B cell (primary cell): Measurements from ENCODE around the gene TMEM33. TPM values are rescaled to one million over a fixed set of nuclear protein-coding genes. Genes with fewer than 3 reads are reported as not detected.
"Not testable (repeated sequence)": the region's sequence is repeated elsewhere in the genome, so short reads cannot be mapped to it uniquely, and the experiment has no call there.

ENCODE experiments used
- ATAC-seq: fragments of 200-7000 bp; cut with Tn5 transposase; one replicate; pipeline ENCODE4 v1.10.0; 2021; ENCODE audit warnings: low read depth, mild to moderate bottlenecking, moderate number of reproducible peaks, moderate library complexity
- CTCF ChIA-PET: fragments of 350-600 bp; sonication (Branson Sonifier 250); formaldehyde crosslinking; loops from one replicate; lab custom pipeline; 2021; ENCODE audit warnings: antibody characterized with exemption, inconsistent platforms; lab: Charles Lee
- POLR2A ChIA-PET: fragments of 350-600 bp; sonication (Branson Sonifier 250); formaldehyde crosslinking; loops from one replicate; lab custom pipeline; 2021; ENCODE audit warnings: antibody characterized with exemption; lab: Charles Lee
- DNase-seq: peaks from one replicate; pipeline ENCODE4 v3.0.0; 2013
- H2AFZ ChIP-seq: 2 replicates; pipeline ENCODE4 v1.6.1; 2012; ENCODE audit warnings: mild to moderate bottlenecking, low read depth, low read length; ENCODE audit not compliant: insufficient read depth, poor library complexity, severe bottlenecking
- H3K27ac ChIP-seq, 2 donors: 1 replicate in 1 of 2; 2 replicates in 1 of 2; pipeline ENCODE4 v1.5.1; 2012 to 2013; ENCODE audit warnings: low read length in 2 of 2, mild to moderate bottlenecking in 2 of 2, moderate library complexity in 1 of 2
- H3K27me3 ChIP-seq, 4 experiments: fragments of 200-600 bp in 1 of 4; sonication (generic) in 1 of 4; replicated peaks in 1 of 4; 1 replicate in 2 of 4; 2 replicates in 2 of 4; pipeline versions ENCODE4 v1.6.1 to v1.7.0; 2013 to 2016; ENCODE audit warnings: low read length in 3 of 4, mild to moderate bottlenecking in 2 of 4, mixed read lengths in 1 of 4, moderate library complexity in 1 of 4; ENCODE audit not compliant: insufficient read depth in 4 of 4, control insufficient read depth in 3 of 4; ENCODE audit errors: control extremely low read depth in 1 of 4
- H3K36me3 ChIP-seq, 2 experiments: replicated peaks in 1 of 2; 1 replicate in 1 of 2; 2 replicates in 1 of 2; pipeline versions ENCODE4 v1.6.1 to v1.7.1; 2013; ENCODE audit warnings: low read length in 1 of 2; ENCODE audit not compliant: insufficient read depth in 2 of 2, control insufficient read depth in 1 of 2; ENCODE audit errors: control extremely low read depth in 1 of 2, extremely low read depth in 1 of 2
- H3K4me1 ChIP-seq, 2 donors: fragments of 200-600 bp in 1 of 2; sonication (generic) in 1 of 2; 1 replicate in 1 of 2; 2 replicates in 1 of 2; pipeline versions ENCODE4 v1.5.1 to v1.6.1; 2013 to 2017; ENCODE audit warnings: low read length in 2 of 2; ENCODE audit not compliant: control insufficient read depth in 2 of 2, insufficient read depth in 2 of 2
- H3K4me2 ChIP-seq: replicated peaks from 2 replicates; pipeline ENCODE3; 2012; ENCODE audit warnings: mild to moderate bottlenecking, low read depth, low read length; ENCODE audit not compliant: poor library complexity, severe bottlenecking
- H3K4me3 ChIP-seq, 5 experiments: fragments of 200-600 bp in 1 of 5; sonication (generic) in 1 of 5; 1 replicate in 3 of 5; 2 replicates in 2 of 5; pipeline versions ENCODE4 v1.5.1 to v1.7.0; 2011 to 2016; ENCODE audit warnings: low read length in 4 of 5, mild to moderate bottlenecking in 4 of 5, low read depth in 2 of 5, control low read depth in 1 of 5, moderate library complexity in 1 of 5; ENCODE audit not compliant: insufficient read depth in 1 of 5; ENCODE audit errors: control extremely low read depth in 1 of 5, extremely low read depth in 1 of 5
- H3K79me2 ChIP-seq: fragments of 200-600 bp; sonication (generic); one replicate; pipeline ENCODE4 v1.6.0; 2016; ENCODE audit warnings: low read length; ENCODE audit not compliant: control insufficient read depth, insufficient read depth
- H3K9ac ChIP-seq: fragments of 200-600 bp; sonication (generic); 2 replicates; pipeline ENCODE4 v1.6.1; 2017; ENCODE audit warnings: mild to moderate bottlenecking, low read length, moderate library complexity
- H3K9me3 ChIP-seq, 3 donors: one replicate each; pipeline versions ENCODE4 v1.6.1 to v1.7.1; 2013; ENCODE audit warnings: low read length in 2 of 3; ENCODE audit not compliant: control insufficient read depth in 2 of 3, insufficient read depth in 1 of 3; ENCODE audit errors: control extremely low read depth in 1 of 3
- H4K20me1 ChIP-seq: 2 replicates; pipeline ENCODE4 v1.6.0; 2012; ENCODE audit warnings: mild to moderate bottlenecking, low read length; ENCODE audit not compliant: insufficient read depth, control insufficient read depth, poor library complexity, severe bottlenecking
- H3K27ac Mint-ChIP-seq: one replicate; pipeline ENCODE4 v1.8.0; 2021; ENCODE audit warnings: mixed read lengths
- H3K27me3 Mint-ChIP-seq: one replicate; pipeline ENCODE4 v1.8.0; 2021; ENCODE audit warnings: mixed read lengths
- H3K4me1 Mint-ChIP-seq: one replicate; pipeline ENCODE4 v1.8.0; 2021; ENCODE audit warnings: mixed read lengths
- H3K4me3 Mint-ChIP-seq: one replicate; pipeline ENCODE4 v1.8.0; 2021; ENCODE audit warnings: mixed read lengths
- H3K9me3 Mint-ChIP-seq: one replicate; pipeline ENCODE4 v1.8.0; 2022; ENCODE audit warnings: mixed read lengths; ENCODE audit not compliant: insufficient read depth
- CTCF ChIP-seq: fragments of 200-600 bp; IDR thresholded peaks from one replicate; pipeline ENCODE4 v1.8.0; 2022; ENCODE audit warnings: antibody characterized with exemption, mild to moderate bottlenecking
- EZH2 ChIP-seq: IDR thresholded peaks from 2 replicates; pipeline ENCODE4 v1.6.1; 2012; ENCODE audit warnings: borderline replicate concordance, low read depth, mild to moderate bottlenecking, moderate library complexity, low read length; ENCODE audit not compliant: insufficient read depth, poor library complexity, severe bottlenecking
- WGBS: methylation state at CpG from one replicate; pipeline ENCODE4 v1.1.5; 2013; ENCODE audit warnings: missing lambda C conversion rate; ENCODE audit not compliant: insufficient coverage; 5-methylcytosine and 5-hydroxymethylcytosine counted together
- intact Hi-C: fragments of 100-400 bp; cut with micrococcal nuclease; formaldehyde crosslinking; loops from one replicate; pipeline ENCODE4 v1.10.0; 2022
- polyA plus RNA-seq: library from polyadenylated mRNA; depleted of rRNA; stranded (reverse); fragments of >200 nt; gene quantifications from 2 replicates; pipeline ENCODE4 v1.2.3, GENCODE V29; 2012
- total RNA-seq, 2 donors: library from RNA; stranded (reverse); fragments of 120-200 nt in 1 of 2; gene quantifications; 1 replicate in 1 of 2; 2 replicates in 1 of 2; pipeline versions ENCODE4 v1.2.3 to v1.2.4, GENCODE V29; 2013 to 2022

Gene TMEM33
- total and polyA plus RNA-seq, 2 donors (not counting 1 experiment from before 2014, with no cell fraction given), result 10.5 to 39.2 TPM

- intact Hi-C loops, result no loop called here
- Histone ChIP-seq H3K4me2 (no peak overlapping the region), H3K79me2 (no peaks in the 10 kb centered on the region), H3K27ac (no peak overlapping the region), H2AFZ (no peak overlapping the region), H3K4me3 (no peak overlapping the region), H3K9me3 (peaks cover 0 to 1% (median 0%) of the 10 kb centered on the region in 3 donors), H4K20me1 (no peaks in the 10 kb centered on the region), H3K36me3 (no peaks in the 10 kb centered on the region), H3K9ac (no peak overlapping the region), H3K4me1 (no peaks in the 10 kb centered on the region), H3K27me3 (peaks cover 0 to 3% (median 0%) of the 10 kb centered on the region in 4 experiments)
- Mint-ChIP-seq H3K4me3 (no peak overlapping the region), H3K27ac (no peak overlapping the region), H3K9me3 (peaks cover 9% of the 10 kb centered on the region), H3K27me3 (peaks cover 16% of the 10 kb centered on the region), H3K4me1 (no peaks in the 10 kb centered on the region)
- TF ChIP-seq EZH2, result no peak
- TF ChIP-seq CTCF, result no peak
- WGBS, result 92% methylated on average over 1 of the region's 1 CpG
- POLR2A ChIA-PET, result no interaction called here
- ATAC-seq (no peak), DNase-seq (no peak)
- CTCF ChIA-PET, result interaction anchor here (1.4 kb wide), 1 partner anchor 9 kb away, joined by 3 read pairs; no protein-coding TSS in a partner anchor
Measured at GRCh38 chr4:41897698-41898097, 37.5 kb upstream of the TMEM33 start.

- H3K4me3 ChIP-seq, H2AFZ ChIP-seq, DNase-seq, H4K20me1 ChIP-seq, H3K9me3 Mint-ChIP-seq, H3K36me3 ChIP-seq, H3K27ac ChIP-seq, intact Hi-C loops, H3K27ac Mint-ChIP-seq, POLR2A ChIA-PET, H3K4me1 Mint-ChIP-seq, H3K4me2 ChIP-seq, H3K9ac ChIP-seq, ATAC-seq, H3K4me1 ChIP-seq, H3K9me3 ChIP-seq, H3K4me3 Mint-ChIP-seq, H3K79me2 ChIP-seq, H3K27me3 ChIP-seq: not testable (repeated sequence)
- H3K27me3 Mint-ChIP-seq, result peaks cover 13% of the 10 kb centered on the region
- WGBS, result no CpG with 5 or more reads among the region's 1 CpG
- CTCF ChIA-PET, result interaction anchor here (1.1 kb wide), 1 partner anchor 24 kb away, joined by 3 read pairs; no protein-coding TSS in a partner anchor
Measured at GRCh38 chr4:41909136-41909535, 26.1 kb upstream of the TMEM33 start.
